ENCODE measurements around the gene CEP68.

DNA sequence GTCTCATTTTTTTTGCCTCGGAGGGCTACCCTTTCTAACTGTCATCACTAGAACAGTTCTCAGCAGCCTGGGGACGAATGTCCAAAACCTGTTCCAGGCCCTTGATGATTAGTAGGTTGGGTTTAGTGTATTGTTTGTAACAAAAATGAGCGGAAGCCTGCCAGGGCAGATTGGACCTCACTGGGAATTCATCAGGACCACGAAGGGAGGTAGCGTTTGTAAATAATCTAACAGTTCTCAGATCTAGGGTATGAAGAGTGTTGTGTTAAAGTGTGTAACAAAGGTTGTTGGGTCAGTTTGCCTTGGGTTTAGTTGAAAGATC, 799 bp downstream of the CEP68 start:
- TF ChIP-seq, protein P1, sequence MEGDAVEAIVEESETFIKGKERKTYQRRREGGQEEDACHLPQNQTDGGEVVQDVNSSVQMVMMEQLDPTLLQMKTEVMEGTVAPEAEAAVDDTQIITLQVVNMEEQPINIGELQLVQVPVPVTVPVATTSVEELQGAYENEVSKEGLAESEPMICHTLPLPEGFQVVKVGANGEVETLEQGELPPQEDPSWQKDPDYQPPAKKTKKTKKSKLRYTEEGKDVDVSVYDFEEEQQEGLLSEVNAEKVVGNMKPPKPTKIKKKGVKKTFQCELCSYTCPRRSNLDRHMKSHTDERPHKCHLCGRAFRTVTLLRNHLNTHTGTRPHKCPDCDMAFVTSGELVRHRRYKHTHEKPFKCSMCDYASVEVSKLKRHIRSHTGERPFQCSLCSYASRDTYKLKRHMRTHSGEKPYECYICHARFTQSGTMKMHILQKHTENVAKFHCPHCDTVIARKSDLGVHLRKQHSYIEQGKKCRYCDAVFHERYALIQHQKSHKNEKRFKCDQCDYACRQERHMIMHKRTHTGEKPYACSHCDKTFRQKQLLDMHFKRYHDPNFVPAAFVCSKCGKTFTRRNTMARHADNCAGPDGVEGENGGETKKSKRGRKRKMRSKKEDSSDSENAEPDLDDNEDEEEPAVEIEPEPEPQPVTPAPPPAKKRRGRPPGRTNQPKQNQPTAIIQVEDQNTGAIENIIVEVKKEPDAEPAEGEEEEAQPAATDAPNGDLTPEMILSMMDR (IDR thresholded peaks at IDR 0.05) = no peak
- TF ChIP-seq POLR2A (IDR thresholded peaks at IDR 0.05) = no peak

All from uterus (tissue), 2 donors.